ENCODE data around the gene LACTB.

LACTB gene

GRCh38 chr15:63133786-63134185 lies 12.1 kb downstream of the LACTB start:
- no peak for DNase-seq

GRCh38 chr15:63134245-63134985 lies 12.8 kb downstream of the LACTB start:
- no peak for DNase-seq

- DNase-seq: no peak
These were observed 13.6 kb downstream of the LACTB start for GRCh38 chr15:63135281-63135680.

- no peak for DNase-seq
These were observed 14.1 kb downstream of the LACTB start for GRCh38 chr15:63135804-63136203.

GRCh38 chr15:63136742-63137141 lies 15.1 kb downstream of the LACTB start:
- no peak for DNase-seq

GRCh38 chr15:63140936-63141335 lies 19.3 kb downstream of the LACTB start:
- no peak for DNase-seq

- DNase-seq: no peak
These were observed 23.8 kb downstream of the LACTB start for GRCh38 chr15:63145426-63145825.

GRCh38 chr15:63146684-63147083 lies 25.0 kb downstream of the LACTB start:
- no peak for DNase-seq

- DNase-seq: no peak
These were observed 30.0 kb downstream of the LACTB start for GRCh38 chr15:63151665-63152064.

GRCh38 chr15:63155486-63155885 lies 33.8 kb downstream of the LACTB start:
- DNase-seq: no peak

GRCh38 chr15:63156086-63156710 lies 34.5 kb downstream of the LACTB start:
- no peak for DNase-seq

GRCh38 chr15:63156755-63157117 lies 35.1 kb downstream of the LACTB start:
- DNase-seq: no peak

GRCh38 chr15:63157118-63157843 lies 35.6 kb downstream of the LACTB start, which contains the start of gene RPS27L:
RPS27L (minus strand) TSS chr15:63157477; CDS start chr15:63157405, 72 bp downstream.
- DNase-seq: peak; percentile 83

GRCh38 chr15:63157891-63158431 lies 36.3 kb downstream of the LACTB start:
- DNase-seq: no peak

GRCh38 chr15:63160638-63161037 lies 39.0 kb downstream of the LACTB start:
- DNase-seq: no peak

- DNase-seq: no peak
These were observed 41.6 kb downstream of the LACTB start for GRCh38 chr15:63163217-63163616.

GRCh38 chr15:63165166-63165859 lies 43.7 kb downstream of the LACTB start:
- DNase-seq: no peak

- no peak for DNase-seq
These were observed 44.6 kb downstream of the LACTB start for GRCh38 chr15:63166219-63166618.

GRCh38 chr15:63169788-63170187 lies 48.1 kb downstream of the LACTB start:
- DNase-seq: no peak

- DNase-seq: no peak
These were observed 50.7 kb downstream of the LACTB start for GRCh38 chr15:63172376-63172775.

- no peak for DNase-seq
These were observed 51.3 kb downstream of the LACTB start for GRCh38 chr15:63172851-63173451.

- no peak for DNase-seq
These were observed 54.6 kb downstream of the LACTB start for GRCh38 chr15:63176302-63176701.

- DNase-seq: no peak
These were observed 56.4 kb downstream of the LACTB start for GRCh38 chr15:63178034-63178433.
